DND-41 (cell line): ENCODE measurements around the gene TSHB.
"Not testable (repeated sequence)": the region's sequence is repeated elsewhere in the genome, so short reads cannot be mapped to it uniquely, and the experiment has no call there.

Source experiments
- ATAC-seq: fragments of 200-7000 bp; cut with Tn5 transposase; 3 replicates; pipeline ENCODE4 v1.9.1; 2021; ENCODE audit warnings: low read depth; ENCODE audit not compliant: insufficient read depth
- DNase-seq: peaks from one replicate; pipeline ENCODE4 v3.0.0-alpha.2; 2020
- H2AFZ ChIP-seq: 2 replicates; pipeline ENCODE4 v1.6.0; 2012; ENCODE audit warnings: low read depth, low read length
- H3K27ac ChIP-seq: 2 replicates; pipeline ENCODE4 v1.5.1; 2012; ENCODE audit warnings: low read length, inconsistent platforms
- H3K27me3 ChIP-seq: fragments of 200-600 bp; sonication (generic); 2 replicates; pipeline ENCODE4 v1.6.0; 2012; ENCODE audit warnings: low read length, mild to moderate bottlenecking, inconsistent platforms; ENCODE audit not compliant: insufficient read depth, poor library complexity
- H3K36me3 ChIP-seq: 2 replicates; pipeline ENCODE4 v1.5.1; 2012; ENCODE audit warnings: low read length, inconsistent platforms; ENCODE audit not compliant: insufficient read depth
- H3K4me1 ChIP-seq: 2 replicates; pipeline ENCODE4 v1.5.1; 2012; ENCODE audit warnings: mild to moderate bottlenecking, low read length; ENCODE audit not compliant: insufficient read depth
- H3K4me2 ChIP-seq: 2 replicates; pipeline ENCODE4 v1.6.0; 2012; ENCODE audit warnings: mild to moderate bottlenecking, moderate library complexity, low read length, inconsistent platforms; ENCODE audit not compliant: insufficient read depth
- H3K4me3 ChIP-seq, 2 experiments: fragments of 200-600 bp in 1 of 2; shearing (Covaris generic) in 1 of 2; 2 replicates each; pipeline ENCODE4 v1.5.1; 2012 to 2016; ENCODE audit warnings: inconsistent platforms in 2 of 2, low read length in 2 of 2, mild to moderate bottlenecking in 2 of 2, low read depth in 1 of 2, moderate library complexity in 1 of 2
- H3K79me2 ChIP-seq: 2 replicates; pipeline ENCODE4 v1.6.0; 2012; ENCODE audit warnings: low read length, inconsistent platforms; ENCODE audit not compliant: insufficient read depth
- H3K9ac ChIP-seq: 2 replicates; pipeline ENCODE4 v1.6.0; 2012; ENCODE audit warnings: low read depth, mild to moderate bottlenecking, inconsistent platforms, low read length, moderate library complexity
- H3K9me3 ChIP-seq: 2 replicates; pipeline ENCODE4 v1.5.1; 2012; ENCODE audit warnings: low read length, moderate library complexity, mild to moderate bottlenecking, inconsistent platforms; ENCODE audit not compliant: insufficient read depth, severe bottlenecking
- H4K20me1 ChIP-seq: 2 replicates; pipeline ENCODE4 v1.6.0; 2012; ENCODE audit warnings: low read length; ENCODE audit not compliant: insufficient read depth
- EZH2 ChIP-seq: IDR thresholded peaks from 3 replicates; pipeline ENCODE4 v1.6.1; 2012; ENCODE audit warnings: borderline replicate concordance, low read depth, mild to moderate bottlenecking, moderate library complexity, low read length, inconsistent platforms; ENCODE audit not compliant: severe bottlenecking
- TF ChIP-seq, protein P1 (sequence below): IDR thresholded peaks from 2 replicates; pipeline ENCODE4 v1.5.1; 2012; ENCODE audit warnings: borderline replicate concordance, low read length, moderate library complexity, mild to moderate bottlenecking; ENCODE audit not compliant: poor library complexity, severe bottlenecking; ENCODE audit errors: extremely low read depth

TSHB gene

GRCh38 chr1:115012434-115012833, 17.2 kb upstream of the TSHB start:
- Histone ChIP-seq H3K27me3 (no peaks in the 10 kb centered on the region), H3K27ac (no peak overlapping the region), H3K36me3 (no peaks in the 10 kb centered on the region), H3K79me2 (no peaks in the 10 kb centered on the region), H4K20me1 (no peaks in the 10 kb centered on the region), H3K4me2 (no peak overlapping the region), H3K4me3 (no peak overlapping the region), H3K9ac (no peak overlapping the region), H3K4me1 (no peaks in the 10 kb centered on the region), H2AFZ (no peak overlapping the region), H3K9me3 (no peaks in the 10 kb centered on the region)
- DNase-seq (no peak), ATAC-seq (no peak)
- no peak for TF ChIP-seq EZH2
- TF ChIP-seq, protein P1, sequence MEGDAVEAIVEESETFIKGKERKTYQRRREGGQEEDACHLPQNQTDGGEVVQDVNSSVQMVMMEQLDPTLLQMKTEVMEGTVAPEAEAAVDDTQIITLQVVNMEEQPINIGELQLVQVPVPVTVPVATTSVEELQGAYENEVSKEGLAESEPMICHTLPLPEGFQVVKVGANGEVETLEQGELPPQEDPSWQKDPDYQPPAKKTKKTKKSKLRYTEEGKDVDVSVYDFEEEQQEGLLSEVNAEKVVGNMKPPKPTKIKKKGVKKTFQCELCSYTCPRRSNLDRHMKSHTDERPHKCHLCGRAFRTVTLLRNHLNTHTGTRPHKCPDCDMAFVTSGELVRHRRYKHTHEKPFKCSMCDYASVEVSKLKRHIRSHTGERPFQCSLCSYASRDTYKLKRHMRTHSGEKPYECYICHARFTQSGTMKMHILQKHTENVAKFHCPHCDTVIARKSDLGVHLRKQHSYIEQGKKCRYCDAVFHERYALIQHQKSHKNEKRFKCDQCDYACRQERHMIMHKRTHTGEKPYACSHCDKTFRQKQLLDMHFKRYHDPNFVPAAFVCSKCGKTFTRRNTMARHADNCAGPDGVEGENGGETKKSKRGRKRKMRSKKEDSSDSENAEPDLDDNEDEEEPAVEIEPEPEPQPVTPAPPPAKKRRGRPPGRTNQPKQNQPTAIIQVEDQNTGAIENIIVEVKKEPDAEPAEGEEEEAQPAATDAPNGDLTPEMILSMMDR: no peak

GRCh38 chr1:115013792-115014191, 15.8 kb upstream of the TSHB start:
- no peaks in the 10 kb centered on the region for H3K9me3 ChIP-seq
- no peak for ATAC-seq

DNA sequence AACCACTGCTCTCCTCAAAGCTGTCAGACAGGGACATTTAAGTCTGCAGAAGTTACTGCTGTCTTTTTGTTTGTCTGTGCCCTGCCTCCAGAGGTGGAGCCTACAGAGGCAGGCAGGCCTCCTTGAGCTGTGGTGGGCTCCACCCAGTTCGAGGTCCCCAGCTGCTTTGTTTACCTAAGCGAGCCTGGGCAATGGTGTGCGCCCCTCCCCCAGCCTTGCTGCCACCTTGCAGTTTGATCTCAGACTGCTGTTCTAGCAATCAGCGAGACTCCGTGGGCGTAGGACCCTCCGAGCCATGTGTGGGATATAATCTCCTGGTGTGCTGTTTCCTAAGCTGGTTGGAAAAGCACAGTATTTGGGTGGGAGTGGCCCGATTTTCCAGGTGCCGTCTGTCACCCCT, 10.1 kb upstream of the TSHB start:
- not testable (repeated sequence) for H3K4me3 ChIP-seq, H3K27me3 ChIP-seq, H3K4me1 ChIP-seq, H3K4me2 ChIP-seq, H3K79me2 ChIP-seq, H3K9ac ChIP-seq, H3K36me3 ChIP-seq, H3K9me3 ChIP-seq, ATAC-seq, H3K27ac ChIP-seq, H2AFZ ChIP-seq, H4K20me1 ChIP-seq, DNase-seq

More at GRCh38 chr1:115013792-115014191, 15.8 kb upstream of the TSHB start:
- Histone ChIP-seq H3K36me3 (no peaks in the 10 kb centered on the region), H3K4me1 (no peaks in the 10 kb centered on the region), H3K4me2 (no peak overlapping the region), H3K27ac (no peak overlapping the region), H3K27me3 (no peaks in the 10 kb centered on the region), H3K79me2 (no peaks in the 10 kb centered on the region), H2AFZ (no peak overlapping the region), H3K9ac (no peak overlapping the region), H3K4me3 (no peak overlapping the region), H4K20me1 (no peaks in the 10 kb centered on the region)
- TF ChIP-seq, protein P1: no peak
- no peak for DNase-seq

DNA sequence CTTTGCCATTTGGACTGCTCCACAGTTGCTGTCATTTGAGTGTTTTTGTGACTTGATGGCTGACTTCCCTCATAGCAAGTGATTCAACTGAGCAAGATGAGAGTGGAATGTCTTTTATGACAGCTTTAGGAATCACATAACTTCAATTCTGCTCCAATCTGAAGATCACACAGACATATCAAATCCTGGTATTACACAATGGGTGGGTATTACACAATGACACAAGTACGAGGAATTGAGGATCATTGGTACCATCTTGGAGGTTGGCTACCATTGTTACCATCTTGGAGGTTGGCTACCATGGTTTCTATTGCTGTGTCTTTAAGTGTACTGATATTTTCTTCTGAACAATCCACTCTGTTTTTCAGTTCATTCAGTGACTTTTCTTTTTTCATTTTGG, 8.5 kb upstream of the TSHB start:
- TF ChIP-seq, protein P1: no peak
- TF ChIP-seq EZH2: no peak

More for the DNA sequence above, 8.5 kb upstream of the TSHB start:
- Histone ChIP-seq H3K4me3 (no peak overlapping the region), H3K4me2 (no peak overlapping the region), H3K9ac (no peak overlapping the region), H3K4me1 (no peaks in the 10 kb centered on the region), H2AFZ (no peak overlapping the region), H4K20me1 (no peaks in the 10 kb centered on the region), H3K36me3 (no peaks in the 10 kb centered on the region), H3K27ac (no peak overlapping the region), H3K27me3 (no peaks in the 10 kb centered on the region), H3K9me3 (no peaks in the 10 kb centered on the region), H3K79me2 (no peaks in the 10 kb centered on the region)
- DNase-seq (no peak), ATAC-seq (no peak)
